ENCODE data around the gene CEP170. TPM values are rescaled to one million over a fixed set of nuclear protein-coding genes. Genes with fewer than 3 reads are reported as not detected.
A peak's percentile ranks its signal among the peaks of the same experiment; 100 is the strongest.

CEP170 gene
- total RNA-seq, 1 donor from 2014 or later, result 168 TPM

DNA sequence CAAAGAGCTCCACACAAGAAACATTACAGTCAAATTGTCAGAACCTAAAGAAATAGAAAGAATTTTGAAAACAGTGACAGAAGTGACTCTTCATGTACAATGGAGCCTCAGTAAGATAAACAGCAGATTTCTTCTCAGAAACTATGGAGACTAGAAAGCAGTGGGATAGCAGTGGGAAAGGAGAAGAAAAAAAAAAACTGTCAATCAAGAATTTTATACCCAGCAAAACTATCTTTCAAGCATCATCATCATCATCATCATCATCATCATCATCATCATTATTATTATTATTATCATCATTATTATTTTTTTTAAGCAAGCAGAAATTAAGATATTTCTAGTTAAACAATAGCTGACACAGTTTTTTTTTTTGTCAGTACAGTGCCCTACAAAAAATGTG, 24.2 kb downstream of the CEP170 start:
- peaks cover 16% of the 10 kb centered on the region for H3K4me1 Mint-ChIP-seq (ENCODE audit: unreplicated experiment)
- no peak overlapping the region for H3K4me3 Mint-ChIP-seq (ENCODE audit: unreplicated experiment)
- no peak overlapping the region for H3K27ac Mint-ChIP-seq (ENCODE audit: unreplicated experiment)
- H3K9me3 Mint-ChIP-seq (ENCODE audit: unreplicated experiment), result peaks cover 4% of the 10 kb centered on the region
- TF ChIP-seq, protein P1, sequence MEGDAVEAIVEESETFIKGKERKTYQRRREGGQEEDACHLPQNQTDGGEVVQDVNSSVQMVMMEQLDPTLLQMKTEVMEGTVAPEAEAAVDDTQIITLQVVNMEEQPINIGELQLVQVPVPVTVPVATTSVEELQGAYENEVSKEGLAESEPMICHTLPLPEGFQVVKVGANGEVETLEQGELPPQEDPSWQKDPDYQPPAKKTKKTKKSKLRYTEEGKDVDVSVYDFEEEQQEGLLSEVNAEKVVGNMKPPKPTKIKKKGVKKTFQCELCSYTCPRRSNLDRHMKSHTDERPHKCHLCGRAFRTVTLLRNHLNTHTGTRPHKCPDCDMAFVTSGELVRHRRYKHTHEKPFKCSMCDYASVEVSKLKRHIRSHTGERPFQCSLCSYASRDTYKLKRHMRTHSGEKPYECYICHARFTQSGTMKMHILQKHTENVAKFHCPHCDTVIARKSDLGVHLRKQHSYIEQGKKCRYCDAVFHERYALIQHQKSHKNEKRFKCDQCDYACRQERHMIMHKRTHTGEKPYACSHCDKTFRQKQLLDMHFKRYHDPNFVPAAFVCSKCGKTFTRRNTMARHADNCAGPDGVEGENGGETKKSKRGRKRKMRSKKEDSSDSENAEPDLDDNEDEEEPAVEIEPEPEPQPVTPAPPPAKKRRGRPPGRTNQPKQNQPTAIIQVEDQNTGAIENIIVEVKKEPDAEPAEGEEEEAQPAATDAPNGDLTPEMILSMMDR (IDR thresholded peaks at IDR 0.05; ENCODE audit: unreplicated experiment), result no peak
- H3K36me3 Mint-ChIP-seq (ENCODE audit: low read depth, unreplicated experiment), result peaks cover 31% of the 10 kb centered on the region
- no peak for DNase-seq (ENCODE audit: low spot score)
- H3K27me3 Mint-ChIP-seq (ENCODE audit: unreplicated experiment), result peaks cover 1% of the 10 kb centered on the region

DNA sequence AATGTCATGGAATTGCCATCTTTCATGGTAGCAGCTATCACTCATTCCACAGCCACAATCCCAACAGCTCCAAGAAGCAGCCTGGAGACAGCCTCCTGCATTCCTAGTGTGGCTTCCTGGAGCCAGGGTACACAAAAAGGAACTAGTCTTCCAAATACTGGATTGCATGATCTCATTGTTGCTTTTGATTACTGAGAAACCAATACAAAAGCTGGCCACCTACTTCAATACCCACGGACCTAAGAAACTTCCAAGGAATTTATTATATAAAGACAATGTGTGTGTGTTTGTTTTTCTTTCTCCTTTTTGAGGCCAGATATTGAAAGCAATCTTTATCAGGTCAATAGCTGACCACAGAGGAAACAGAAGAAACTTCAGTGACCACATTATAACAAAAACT, 25.6 kb downstream of the CEP170 start:
- peak overlapping the region; percentile 70 for H3K27ac Mint-ChIP-seq (ENCODE audit: unreplicated experiment)
- H3K9me3 Mint-ChIP-seq (ENCODE audit: unreplicated experiment), result peaks cover 4% of the 10 kb centered on the region
- peaks cover 1% of the 10 kb centered on the region for H3K27me3 Mint-ChIP-seq (ENCODE audit: unreplicated experiment)
- TF ChIP-seq, protein P1 (IDR thresholded peaks at IDR 0.05; ENCODE audit: unreplicated experiment), result no peak
- H3K36me3 Mint-ChIP-seq (ENCODE audit: low read depth, unreplicated experiment), result peaks cover 31% of the 10 kb centered on the region
- DNase-seq (ENCODE audit: low spot score), result no peak
- peak overlapping the region; percentile 63 for H3K4me3 Mint-ChIP-seq (ENCODE audit: unreplicated experiment)
- peaks cover 9% of the 10 kb centered on the region for H3K4me1 Mint-ChIP-seq (ENCODE audit: unreplicated experiment)

DNA sequence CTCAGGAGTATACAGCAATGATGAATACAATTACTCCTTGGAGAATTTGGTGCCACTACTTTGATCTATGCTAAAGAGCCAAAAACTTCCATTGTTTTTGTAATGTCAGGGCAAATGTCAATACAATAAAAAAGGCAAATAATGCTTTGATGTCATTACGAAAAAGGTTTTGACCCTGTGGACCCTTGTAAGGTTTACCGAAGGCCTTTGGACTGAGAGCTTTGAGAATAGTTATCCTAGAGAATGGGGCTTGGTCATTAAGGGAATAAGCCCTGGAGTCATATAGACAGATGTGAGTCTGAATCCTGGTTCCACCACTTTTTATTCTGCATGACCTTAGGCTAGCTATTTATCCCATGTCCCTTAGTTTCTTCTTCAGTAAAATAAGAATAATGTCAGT, 27.5 kb downstream of the CEP170 start:
- Mint-ChIP-seq H3K27ac (ENCODE audit: unreplicated experiment) (no peak overlapping the region), H3K4me1 (ENCODE audit: unreplicated experiment) (peaks cover 9% of the 10 kb centered on the region), H3K4me3 (ENCODE audit: unreplicated experiment) (no peak overlapping the region), H3K27me3 (ENCODE audit: unreplicated experiment) (peaks cover 1% of the 10 kb centered on the region), H3K36me3 (ENCODE audit: low read depth, unreplicated experiment) (peaks cover 26% of the 10 kb centered on the region), H3K9me3 (ENCODE audit: unreplicated experiment) (peaks cover 4% of the 10 kb centered on the region)
- TF ChIP-seq, protein P1 (IDR thresholded peaks at IDR 0.05; ENCODE audit: unreplicated experiment), result no peak
- DNase-seq (ENCODE audit: low spot score), result no peak

- no peak overlapping the region for H3K4me3 Mint-ChIP-seq (ENCODE audit: unreplicated experiment)
- peaks cover 3% of the 10 kb centered on the region for H3K27me3 Mint-ChIP-seq (ENCODE audit: unreplicated experiment)
- H3K4me1 Mint-ChIP-seq (ENCODE audit: unreplicated experiment), result peaks cover 8% of the 10 kb centered on the region
- no peaks in the 10 kb centered on the region for H3K9me3 Mint-ChIP-seq (ENCODE audit: unreplicated experiment)
- H3K36me3 Mint-ChIP-seq (ENCODE audit: low read depth, unreplicated experiment), result peaks cover 39% of the 10 kb centered on the region
- H3K27ac Mint-ChIP-seq (ENCODE audit: unreplicated experiment), result peak overlapping the region; percentile 51
- no peak for DNase-seq (ENCODE audit: low spot score)
- TF ChIP-seq, protein P1 (IDR thresholded peaks at IDR 0.05; ENCODE audit: unreplicated experiment), result no peak
Measured at GRCh38 chr1:243218059-243218458, 37.0 kb downstream of the CEP170 start.

DNA sequence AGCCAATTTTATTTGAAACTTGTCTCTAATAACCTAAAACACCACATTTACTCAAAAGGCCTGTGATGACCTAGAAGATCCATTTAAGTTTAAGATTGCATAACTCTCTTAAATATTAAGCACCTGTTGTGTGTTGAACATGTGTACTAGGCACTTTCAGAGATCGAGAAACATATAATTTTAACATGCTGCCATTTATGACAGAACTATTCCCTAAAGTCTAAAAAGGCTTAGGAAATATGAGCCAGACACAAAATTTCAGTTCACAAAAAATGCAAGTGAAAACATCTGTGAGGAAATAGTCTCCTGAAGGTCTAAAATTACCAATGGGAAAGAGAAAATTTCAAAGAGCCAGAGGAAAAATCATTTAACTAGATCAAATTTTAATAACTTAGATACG, 37.7 kb downstream of the CEP170 start:
- peak overlapping the region; percentile 32 for H3K27ac Mint-ChIP-seq (ENCODE audit: unreplicated experiment)
- peaks cover 8% of the 10 kb centered on the region for H3K4me1 Mint-ChIP-seq (ENCODE audit: unreplicated experiment)
- H3K9me3 Mint-ChIP-seq (ENCODE audit: unreplicated experiment), result no peaks in the 10 kb centered on the region
- TF ChIP-seq, protein P1 (IDR thresholded peaks at IDR 0.05; ENCODE audit: unreplicated experiment), result no peak
- no peak for DNase-seq (ENCODE audit: low spot score)
- peaks cover 3% of the 10 kb centered on the region for H3K27me3 Mint-ChIP-seq (ENCODE audit: unreplicated experiment)
- H3K36me3 Mint-ChIP-seq (ENCODE audit: low read depth, unreplicated experiment), result peaks cover 39% of the 10 kb centered on the region
- peak overlapping the region; percentile 65 for H3K4me3 Mint-ChIP-seq (ENCODE audit: unreplicated experiment)
